Mucosa of gallbladder (tissue), 1 donor: ENCODE measurements around the gene SNX18. TPM values are rescaled to one million over a fixed set of nuclear protein-coding genes. Genes with fewer than 3 reads are reported as not detected.

ENCODE experiments used
- DNase-seq: peaks from one replicate; pipeline ENCODE4 v3.0.0-alpha.2; 2020; ENCODE audit warnings: low spot score
- total RNA-seq: library from RNA; stranded (reverse); gene quantifications from one replicate; pipeline ENCODE4 v1.2.1, GENCODE V29; 2021
- donor health status: DM: no; HTN: no; CAD: no.

Gene SNX18
- total RNA-seq, 1 donor from 2014 or later, result 49.9 TPM

DNA sequence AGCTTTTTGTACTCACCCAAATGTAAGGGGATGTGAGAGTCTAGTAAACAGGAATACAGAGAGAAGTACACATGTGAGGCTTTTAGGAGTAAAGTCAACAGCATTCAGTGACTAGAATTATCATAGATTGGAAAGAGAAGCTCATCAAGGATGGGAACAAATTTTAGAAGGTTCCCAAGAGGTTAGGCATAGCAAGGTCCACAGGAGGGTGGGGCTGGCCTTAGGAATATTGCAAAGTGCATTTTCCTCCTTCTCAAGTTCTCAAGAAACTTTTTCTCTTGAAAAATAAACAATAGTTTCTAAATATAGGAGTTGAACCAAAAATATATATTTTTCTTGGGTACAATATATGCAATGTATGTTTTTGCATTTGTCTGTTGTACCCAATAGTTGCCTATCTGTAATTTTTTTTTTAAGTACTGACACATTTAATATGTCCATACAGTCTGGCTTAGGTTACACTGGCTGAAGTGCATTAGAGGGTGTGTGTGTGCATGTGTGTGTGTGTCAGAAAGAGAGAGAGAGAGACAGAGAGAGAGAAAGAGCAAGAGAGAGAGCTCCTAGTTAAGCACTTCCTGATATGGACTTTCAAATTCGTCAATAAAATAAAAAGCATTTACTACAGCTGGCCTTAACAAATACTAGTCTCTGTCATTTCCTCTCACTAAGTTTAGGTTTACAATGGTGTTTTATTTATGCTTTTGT lies 62.2 kb downstream of the SNX18 start:
- DNase-seq, result no peak

DNA sequence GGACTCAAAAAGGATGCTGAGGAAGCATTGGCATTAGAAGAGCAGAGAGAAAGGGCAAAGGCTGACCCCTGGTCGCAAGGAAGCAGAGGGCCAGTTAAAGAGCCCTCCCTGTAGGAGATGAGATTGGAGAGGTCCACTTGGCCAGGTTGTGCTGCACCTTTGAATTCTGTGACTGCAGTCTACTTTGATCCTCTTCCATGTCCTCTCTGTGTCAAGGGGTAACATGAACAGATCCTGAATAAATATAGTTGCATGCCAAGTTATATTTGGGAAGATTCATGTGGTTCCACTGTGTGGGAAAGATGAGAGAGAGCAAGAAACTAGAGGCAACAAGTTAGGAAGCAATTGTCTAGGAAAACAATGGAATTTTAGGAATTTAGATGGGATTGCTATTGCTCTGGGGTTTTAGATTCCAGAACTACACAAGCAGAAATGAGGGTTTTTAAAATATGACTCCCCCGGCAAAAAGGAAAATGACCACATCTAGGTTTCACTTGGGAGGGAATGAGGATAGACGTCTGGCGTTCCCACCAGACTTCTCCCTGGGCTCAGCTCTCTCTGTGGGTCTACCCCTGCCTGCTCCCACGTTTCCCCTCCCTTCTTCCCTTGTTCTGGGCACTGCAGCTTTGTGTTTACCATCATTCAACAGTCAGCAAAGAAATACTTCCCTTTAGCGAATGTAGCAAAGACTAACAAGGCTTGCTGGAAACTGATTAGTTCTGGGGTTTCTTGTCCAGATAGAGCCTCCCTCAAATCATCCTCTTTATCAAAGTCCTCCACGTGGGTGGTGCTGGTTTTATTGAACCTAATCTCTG lies 63.6 kb downstream of the SNX18 start:
- no peak for DNase-seq

DNA sequence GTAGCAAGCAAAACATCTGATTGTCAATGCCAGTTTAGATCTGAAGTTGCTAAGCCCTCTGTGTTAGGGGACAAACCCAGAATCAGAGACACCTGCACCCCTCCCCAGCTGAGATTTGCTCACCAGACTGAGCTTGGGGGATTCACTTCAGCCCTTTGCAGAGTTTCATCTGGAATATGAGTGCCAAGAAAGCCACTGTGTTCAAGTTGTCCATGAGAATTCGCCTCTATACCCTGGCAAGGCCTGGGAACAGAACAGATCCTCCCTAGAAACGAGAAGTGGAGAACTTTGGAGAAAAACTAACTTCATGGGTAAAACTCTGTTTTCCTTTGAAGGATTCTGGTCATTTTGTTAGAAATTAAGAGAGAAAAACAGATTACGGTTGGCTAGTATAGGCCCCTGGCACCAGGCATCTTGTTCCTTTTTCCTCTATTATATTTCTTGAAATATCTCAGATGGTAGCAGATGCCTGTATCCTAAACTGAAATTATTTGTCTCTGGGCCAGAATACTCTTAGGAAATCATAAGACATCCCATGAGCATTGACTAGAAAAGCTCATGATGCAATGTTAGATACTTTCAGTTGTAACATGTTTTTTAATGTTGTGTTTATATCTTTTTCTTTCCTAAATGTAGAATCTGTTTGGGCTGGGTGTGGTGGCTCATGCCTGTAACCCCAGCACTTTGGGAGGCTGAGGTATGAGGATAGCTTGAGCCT lies 64.4 kb downstream of the SNX18 start:
- no peak for DNase-seq

- DNase-seq, result no peak
Measured at GRCh38 chr5:54586336-54586735, 68.8 kb downstream of the SNX18 start.

GRCh38 chr5:54589786-54590185 lies 72.2 kb downstream of the SNX18 start:
- no peak for DNase-seq

DNA sequence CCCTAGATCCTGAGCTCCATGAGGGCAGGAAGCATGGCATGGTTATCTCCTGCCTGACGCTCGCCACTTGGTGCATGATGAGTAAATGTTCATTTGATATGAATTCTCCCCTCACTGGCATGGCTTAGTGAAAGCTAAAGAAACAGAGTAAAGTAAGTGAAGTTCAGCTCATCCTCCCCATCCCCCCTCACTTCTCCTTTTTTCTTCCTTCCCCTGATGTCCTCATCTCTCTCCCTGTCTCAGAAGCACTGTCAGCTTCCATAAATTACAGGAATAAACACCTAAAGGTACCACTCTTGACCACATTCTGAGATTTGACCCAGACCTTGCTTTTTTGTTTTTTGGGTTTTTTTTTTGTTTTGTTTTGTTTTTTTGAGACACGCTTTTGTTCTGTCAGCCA lies 73.3 kb downstream of the SNX18 start:
- DNase-seq, result no peak

DNA sequence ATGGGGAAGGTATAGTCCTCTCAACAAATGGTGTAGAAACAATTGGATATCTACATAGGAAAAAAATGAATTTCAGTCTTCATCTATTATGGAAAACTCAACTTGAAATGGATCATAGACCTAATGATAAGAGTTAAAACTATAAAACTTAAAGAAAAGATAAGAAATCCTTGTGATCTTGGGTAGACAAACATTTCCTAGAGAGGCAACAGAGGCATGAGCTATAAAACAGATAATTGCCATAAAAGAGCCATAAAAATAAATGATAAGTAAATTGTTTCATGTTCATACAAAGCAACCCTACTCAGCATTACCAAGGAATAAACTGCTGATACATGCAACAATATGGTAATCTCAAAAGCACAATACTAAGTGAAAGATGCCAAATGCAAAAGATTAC lies 76.2 kb downstream of the SNX18 start:
- DNase-seq, result no peak

- DNase-seq, result no peak
Measured at GRCh38 chr5:54594181-54594580, 76.6 kb downstream of the SNX18 start.

DNA sequence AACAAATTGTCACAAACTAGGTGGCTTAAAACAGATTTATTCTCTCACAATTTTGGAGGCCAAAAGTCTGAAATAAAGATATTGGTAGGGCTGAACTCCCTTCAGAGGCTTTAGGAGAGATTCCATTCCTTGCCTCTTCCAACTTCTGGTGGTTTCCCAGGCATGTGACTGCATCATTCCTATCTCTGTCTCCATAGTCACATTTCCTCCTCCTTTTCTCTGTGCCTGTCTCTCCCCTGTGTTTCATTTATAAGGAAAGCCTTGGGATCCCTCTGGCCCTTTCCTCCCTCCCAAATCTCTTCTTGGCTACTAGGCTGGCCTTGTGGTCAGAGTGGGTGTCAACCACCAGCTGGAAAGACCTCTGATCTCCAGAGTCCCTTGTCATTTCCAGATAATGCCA lies 78.2 kb downstream of the SNX18 start:
- no peak for DNase-seq

Other genes with a start within 250 kb of the SNX18 start
- gene ARL15, start 207.2 kb upstream of the SNX18 start, total RNA-seq, result 30.8 TPM
- 0.46 TPM for gene HSPB3, start 62.1 kb upstream of the SNX18 start, total RNA-seq